ENCODE results near the gene CCT2.

DNA sequence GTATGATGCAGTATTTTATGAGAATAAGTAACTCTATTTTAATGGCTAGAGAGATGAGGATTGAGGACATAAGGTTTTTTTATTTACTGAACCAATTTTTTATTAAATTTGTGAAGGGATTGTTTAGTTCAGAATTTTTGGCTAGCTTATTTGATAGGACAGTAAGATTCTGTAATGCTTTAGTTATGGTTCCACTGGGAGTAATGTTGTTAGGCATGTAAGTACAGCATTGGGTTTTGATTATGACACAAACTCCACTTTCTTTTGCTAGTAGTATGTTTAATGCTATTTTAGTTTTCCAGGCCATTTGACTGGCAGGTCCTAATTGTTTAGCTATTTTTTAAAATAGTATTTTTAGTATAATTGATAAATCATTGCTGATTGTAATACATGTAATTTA lies 59.3 kb downstream of the CCT2 start:
- TF ChIP-seq, protein P1, sequence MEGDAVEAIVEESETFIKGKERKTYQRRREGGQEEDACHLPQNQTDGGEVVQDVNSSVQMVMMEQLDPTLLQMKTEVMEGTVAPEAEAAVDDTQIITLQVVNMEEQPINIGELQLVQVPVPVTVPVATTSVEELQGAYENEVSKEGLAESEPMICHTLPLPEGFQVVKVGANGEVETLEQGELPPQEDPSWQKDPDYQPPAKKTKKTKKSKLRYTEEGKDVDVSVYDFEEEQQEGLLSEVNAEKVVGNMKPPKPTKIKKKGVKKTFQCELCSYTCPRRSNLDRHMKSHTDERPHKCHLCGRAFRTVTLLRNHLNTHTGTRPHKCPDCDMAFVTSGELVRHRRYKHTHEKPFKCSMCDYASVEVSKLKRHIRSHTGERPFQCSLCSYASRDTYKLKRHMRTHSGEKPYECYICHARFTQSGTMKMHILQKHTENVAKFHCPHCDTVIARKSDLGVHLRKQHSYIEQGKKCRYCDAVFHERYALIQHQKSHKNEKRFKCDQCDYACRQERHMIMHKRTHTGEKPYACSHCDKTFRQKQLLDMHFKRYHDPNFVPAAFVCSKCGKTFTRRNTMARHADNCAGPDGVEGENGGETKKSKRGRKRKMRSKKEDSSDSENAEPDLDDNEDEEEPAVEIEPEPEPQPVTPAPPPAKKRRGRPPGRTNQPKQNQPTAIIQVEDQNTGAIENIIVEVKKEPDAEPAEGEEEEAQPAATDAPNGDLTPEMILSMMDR (conservative IDR thresholded peaks at IDR 0.05 in 1 of 2, IDR thresholded peaks at IDR 0.05 in 1 of 2; ENCODE audit: low read depth in 1 of 2, low read length in 2 of 2) = no peak
- TF ChIP-seq EZH2 (IDR thresholded peaks at IDR 0.05; ENCODE audit: low read length, missing control alignments) = no peak
